HG02571 (cell line): ENCODE results near the gene KCNJ15.
"Not testable (repeated sequence)": the region's sequence is repeated elsewhere in the genome, so short reads cannot be mapped to it uniquely, and the experiment has no call there.

Experiments used
- ATAC-seq: cut with Tn5 transposase; IDR thresholded peaks from one replicate; pipeline ENCODE4 v1.9.1; 2021; ENCODE audit warnings: mild to moderate bottlenecking, moderate library complexity; ENCODE audit not compliant: unreplicated experiment

KCNJ15 gene

DNA sequence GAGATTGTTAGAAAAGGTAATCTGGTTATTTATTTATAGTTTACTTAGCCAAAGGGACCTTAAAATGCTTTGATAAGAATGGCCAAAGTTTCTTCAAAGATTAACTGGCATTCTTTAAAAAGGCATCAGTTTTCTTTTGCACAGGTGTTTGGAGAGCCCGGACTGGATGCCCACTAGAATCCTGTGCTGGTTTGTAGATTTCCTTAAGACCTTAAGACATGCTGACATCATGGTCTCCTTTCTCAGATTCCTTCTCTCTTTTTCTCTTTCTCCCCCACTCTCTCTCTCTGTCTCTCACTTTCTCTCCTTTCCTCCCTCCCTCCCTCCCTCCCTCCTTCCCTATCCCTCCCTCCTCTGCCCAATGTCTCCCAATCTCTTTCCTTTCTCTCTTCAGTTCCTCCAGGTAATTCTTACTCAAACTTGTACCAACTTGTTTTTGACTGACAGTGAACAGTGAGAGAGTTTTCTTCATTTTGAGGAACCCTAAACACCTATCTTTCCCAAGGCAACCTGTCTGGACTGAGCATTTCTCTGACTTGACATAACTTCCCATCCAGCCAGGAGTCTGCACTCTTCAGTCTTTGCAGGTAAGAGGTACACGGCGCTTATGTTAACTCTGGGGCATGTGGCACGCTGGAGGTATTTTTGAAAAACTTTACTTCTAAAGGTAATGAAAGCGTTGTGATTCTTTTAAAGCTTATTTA is at the start of gene KCNJ15:
KCNJ15 (plus strand) TSS at position 393 of the 704 bp plus-strand sequence. CDS start 42,271 bp downstream, outside the sequence.
- no peak for ATAC-seq

GRCh38 chr21:38208118-38208517 is 48.7 kb upstream of the KCNJ15 start:
- ATAC-seq, result no peak

GRCh38 chr21:38211321-38211720 is 45.5 kb upstream of the KCNJ15 start:
- no peak for ATAC-seq

GRCh38 chr21:38212706-38213105 is 44.1 kb upstream of the KCNJ15 start:
- no peak for ATAC-seq

DNA sequence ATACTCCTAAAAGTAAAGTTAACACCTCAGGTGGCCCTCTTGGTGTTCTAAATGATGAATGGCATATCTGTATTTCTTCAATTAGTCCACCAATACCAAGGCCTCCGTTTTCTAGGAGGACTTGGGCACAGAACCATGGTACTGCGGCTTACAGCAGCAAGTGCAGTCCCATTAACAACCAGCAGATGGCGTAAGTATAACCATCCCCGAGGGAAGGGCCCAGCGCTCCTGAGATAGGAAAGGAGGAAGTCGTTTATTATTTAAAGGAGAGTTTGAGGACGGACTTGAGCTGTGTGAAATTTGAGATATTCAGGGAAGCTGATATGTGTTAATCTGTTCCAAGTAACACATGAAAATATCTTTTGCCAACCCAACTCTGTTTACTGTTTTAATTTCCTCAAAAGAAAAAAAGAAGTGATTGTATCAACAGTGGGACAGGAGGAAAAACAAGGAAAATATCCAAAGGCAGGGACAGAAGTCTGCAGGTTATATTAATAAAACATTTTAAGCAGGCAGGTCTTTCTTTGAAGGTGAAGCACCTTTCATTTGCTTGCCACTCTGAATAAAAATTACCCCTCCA is 37.7 kb upstream of the KCNJ15 start:
- no peak for ATAC-seq

DNA sequence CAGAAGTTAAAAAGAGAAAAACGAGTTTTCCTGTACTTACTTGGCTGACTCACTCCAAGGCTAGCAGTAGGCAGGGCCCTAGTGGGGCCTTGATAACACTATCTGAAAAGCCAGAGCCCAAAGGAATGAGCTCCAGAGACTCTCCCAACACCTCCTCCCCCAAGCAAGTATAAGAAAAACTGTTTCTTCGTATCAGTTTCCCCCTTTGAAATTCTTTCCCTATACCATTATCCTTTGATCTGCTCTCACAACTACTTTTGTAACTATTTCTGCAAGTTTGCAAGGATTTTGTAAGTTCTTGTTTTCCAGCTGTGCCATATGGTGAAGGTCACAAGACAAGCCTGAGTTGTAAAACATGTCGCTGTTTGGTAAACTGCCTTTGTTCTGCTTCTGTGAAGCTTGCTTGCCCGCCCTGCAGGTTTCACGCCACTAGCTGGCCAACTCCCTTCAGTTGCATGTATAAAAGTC is 36.5 kb upstream of the KCNJ15 start:
- no peak for ATAC-seq

DNA sequence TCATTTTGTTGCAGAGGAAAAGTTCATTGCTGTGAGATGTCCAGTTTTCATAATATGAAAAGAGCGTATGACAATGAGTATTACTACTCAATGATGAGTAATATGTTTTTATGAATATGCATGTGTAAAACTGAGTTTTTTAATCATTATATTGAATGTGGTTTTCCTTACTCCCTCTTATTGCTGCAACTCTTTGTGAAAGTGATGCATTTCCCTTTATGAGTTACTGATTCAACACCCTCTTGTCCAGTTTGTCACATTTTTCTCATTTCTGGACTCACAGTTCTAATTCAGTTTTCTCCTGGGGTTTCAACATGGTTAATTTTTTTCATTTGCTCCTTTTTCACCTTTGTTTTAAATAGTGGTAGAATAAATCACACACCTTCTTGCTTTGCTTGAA is 35.2 kb upstream of the KCNJ15 start:
- no peak for ATAC-seq

GRCh38 chr21:38223893-38224540 is 32.8 kb upstream of the KCNJ15 start:
- no peak for ATAC-seq

- ATAC-seq, result no peak
These were observed 29.4 kb upstream of the KCNJ15 start for GRCh38 chr21:38227401-38227800.

GRCh38 chr21:38228115-38228514 is 28.7 kb upstream of the KCNJ15 start:
- ATAC-seq, result no peak

GRCh38 chr21:38228537-38228936 is 28.3 kb upstream of the KCNJ15 start:
- no peak for ATAC-seq

DNA sequence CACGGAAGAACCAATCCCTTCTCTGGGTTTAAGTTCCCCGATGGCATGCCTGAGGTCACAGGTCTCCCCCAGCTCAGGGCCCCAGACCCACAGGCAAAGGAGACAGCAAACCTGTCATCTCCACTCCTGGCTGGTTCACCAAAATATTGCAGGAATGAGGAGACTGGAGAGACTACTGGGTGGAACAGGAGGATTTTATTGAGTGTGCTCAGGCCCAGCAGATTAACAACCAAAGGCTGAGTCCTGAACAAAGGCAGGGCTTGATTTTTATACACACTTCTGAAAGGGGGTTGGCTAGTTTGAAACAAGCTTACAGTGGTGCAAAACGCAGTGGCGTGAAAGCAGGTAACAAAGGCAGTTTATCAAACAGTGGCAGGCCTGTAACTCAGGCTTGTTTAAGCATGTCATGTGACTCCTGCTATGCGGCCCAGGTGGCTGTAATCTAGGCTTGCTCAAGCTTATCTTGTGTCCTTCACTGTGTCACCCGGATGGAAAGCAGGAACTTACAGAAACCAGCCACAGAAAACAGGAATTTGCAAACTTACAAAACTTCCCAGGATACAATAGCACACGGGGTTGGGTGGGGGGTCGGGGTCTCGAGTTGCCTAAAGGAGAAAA is 27.4 kb upstream of the KCNJ15 start:
- ATAC-seq, result no peak

DNA sequence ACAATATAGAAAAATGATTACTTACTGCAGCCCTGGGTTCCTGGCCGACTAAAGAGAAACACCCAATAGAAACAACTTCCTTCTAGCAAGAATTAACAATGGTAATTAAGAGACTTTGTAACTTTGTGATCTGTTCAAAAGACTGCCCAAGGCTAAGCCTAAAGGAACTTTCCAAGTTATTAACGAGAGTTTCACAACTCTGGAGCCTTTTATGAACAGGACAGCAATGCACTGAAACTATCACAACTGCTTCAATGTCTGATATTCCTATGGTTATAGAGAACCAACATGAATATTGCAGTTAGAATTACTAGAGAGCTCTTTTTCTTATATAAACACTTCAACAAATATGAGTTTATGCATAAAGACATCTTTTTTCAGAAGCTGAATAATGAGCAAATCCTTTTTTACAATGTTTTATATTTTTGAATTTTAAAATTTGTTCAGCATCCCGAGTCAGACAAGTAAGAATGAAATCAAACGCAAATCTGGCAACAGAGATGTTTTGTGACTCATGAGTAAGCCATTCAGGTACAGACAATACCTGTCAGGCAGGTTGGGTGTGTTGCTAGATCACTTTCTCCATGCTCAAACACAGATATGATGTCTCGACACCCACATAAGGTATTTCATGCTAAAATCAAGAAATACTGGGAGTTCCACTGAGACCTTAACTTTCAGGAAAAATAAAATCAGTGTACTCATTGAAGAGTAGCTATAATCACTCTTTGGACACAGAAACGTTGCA is 22.2 kb upstream of the KCNJ15 start:
- ATAC-seq, result no peak

GRCh38 chr21:38235251-38235650 is 21.5 kb upstream of the KCNJ15 start:
- ATAC-seq, result not testable (repeated sequence)

GRCh38 chr21:38236232-38236631 is 20.6 kb upstream of the KCNJ15 start:
- ATAC-seq, result no peak

DNA sequence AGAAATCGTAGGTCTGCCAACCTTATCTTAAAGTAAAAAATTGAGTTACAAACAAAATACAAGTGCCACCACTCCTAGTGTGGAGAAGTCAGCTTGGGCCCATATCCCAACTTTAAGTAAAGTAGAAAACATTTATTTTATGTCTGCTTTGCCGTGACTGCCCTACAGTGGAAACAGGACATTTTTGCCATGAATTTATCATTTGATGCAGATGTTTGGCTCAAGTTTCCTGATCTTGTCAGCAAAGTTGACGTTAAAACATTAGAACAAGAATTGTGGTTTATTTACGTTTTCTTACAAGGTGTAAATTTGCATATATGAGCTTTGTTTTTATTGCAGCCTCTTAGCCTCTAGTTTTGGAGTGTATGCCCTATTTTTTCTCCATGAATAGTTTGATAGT is 17.1 kb upstream of the KCNJ15 start:
- ATAC-seq, result no peak

DNA sequence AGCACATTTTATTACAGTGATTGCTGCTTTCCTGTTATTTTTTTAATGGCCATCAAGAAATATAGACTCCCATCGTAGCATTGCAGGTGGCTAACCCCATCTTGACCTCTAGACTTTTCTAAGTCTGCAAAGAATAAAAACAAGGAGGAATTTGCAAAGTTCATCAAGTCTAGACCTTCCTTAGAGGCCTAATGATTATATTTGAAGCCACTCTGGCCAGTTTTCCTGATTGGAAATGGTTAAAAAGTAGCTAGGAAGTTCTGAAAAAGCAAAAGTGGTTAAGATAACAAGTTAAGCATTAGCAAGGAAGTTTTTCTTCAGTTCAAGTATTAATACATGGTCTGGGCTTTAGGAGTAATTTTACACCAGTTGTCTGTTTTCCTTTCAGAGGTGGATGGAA is 16.7 kb upstream of the KCNJ15 start:
- no peak for ATAC-seq

DNA sequence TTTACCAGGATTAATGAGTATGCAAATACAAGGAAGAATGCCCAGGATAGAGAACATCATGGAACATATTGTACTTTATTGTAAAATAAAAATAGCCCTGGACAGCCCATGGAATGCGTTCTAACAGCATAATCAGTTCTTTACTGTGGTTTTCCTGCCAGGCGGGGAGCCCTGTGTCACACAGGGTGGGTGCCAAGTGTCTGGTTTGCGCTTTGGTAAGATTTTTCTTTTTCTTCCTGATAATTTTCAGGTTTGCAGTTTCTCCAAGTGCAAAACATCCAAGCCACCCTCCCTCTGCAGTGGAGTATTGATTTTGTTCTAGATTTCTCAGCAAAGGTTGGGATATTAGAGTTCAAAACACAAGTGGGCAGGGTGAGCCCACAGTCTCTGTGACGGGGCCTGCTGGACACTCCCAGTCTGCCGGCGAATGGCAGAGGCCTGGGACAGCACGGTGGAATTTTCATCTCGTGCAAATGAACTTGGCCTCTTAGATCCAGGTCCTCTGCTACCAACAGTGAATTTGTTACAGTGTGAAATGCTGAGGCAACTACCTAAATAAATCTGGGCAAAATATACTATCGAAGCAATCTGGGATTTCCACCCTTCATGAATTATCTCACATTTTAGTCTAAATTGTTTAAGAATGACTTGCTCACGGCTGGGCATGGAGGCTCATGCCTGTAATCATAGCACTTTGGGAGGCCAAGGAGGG is 15.6 kb upstream of the KCNJ15 start:
- ATAC-seq, result no peak

- ATAC-seq, result no peak
These were observed 14.7 kb upstream of the KCNJ15 start for GRCh38 chr21:38242061-38242460.

GRCh38 chr21:38243732-38244406 is 12.9 kb upstream of the KCNJ15 start:
- no peak for ATAC-seq
